GM21528 (cell line): ENCODE measurements around the gene CLEC1A.
"Not testable (repeated sequence)": the region's sequence is repeated elsewhere in the genome, so short reads cannot be mapped to it uniquely, and the experiment has no call there.

Experiments
- ATAC-seq: cut with Tn5 transposase; IDR thresholded peaks from one replicate; pipeline ENCODE4 v1.9.1; 2021; ENCODE audit warnings: mild to moderate bottlenecking, moderate library complexity; ENCODE audit not compliant: unreplicated experiment, low FRiP score

CLEC1A gene

GRCh38 chr12:10058387-10058786 is 40.4 kb downstream of the CLEC1A start:
- ATAC-seq: no peak

DNA sequence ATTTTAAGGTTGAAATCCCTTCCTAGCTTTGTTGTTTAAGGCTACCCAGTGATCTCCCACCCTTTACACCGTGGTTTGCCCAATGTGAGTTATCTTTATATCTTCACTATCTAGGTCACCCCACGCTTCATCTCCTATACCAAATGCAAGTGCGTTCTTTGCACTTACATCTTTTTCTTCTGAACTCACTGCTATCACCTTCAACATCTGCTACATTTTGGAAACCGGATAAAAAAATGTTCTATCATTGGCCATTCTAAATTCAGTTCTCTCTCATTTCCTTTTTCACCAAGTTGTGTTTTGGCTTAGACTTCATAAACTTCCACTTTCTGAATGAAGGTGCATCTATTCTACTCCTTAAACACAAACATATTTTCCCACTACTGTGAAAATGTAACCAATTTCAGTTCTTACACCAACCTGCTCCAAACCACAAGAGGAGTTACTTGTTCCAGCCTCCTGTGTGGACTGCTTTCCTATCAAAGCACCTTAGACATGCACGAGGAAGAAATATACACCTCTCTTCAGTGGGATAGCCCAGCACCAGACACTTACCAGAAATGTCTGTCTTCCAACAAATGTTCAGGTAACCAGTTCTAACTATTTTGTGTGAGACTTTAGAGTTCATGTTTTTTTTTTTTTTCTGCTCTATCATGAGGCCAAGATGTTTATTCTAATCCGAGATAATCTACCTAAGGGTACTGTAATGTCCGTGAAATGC is 46.4 kb downstream of the CLEC1A start:
- ATAC-seq: no peak

DNA sequence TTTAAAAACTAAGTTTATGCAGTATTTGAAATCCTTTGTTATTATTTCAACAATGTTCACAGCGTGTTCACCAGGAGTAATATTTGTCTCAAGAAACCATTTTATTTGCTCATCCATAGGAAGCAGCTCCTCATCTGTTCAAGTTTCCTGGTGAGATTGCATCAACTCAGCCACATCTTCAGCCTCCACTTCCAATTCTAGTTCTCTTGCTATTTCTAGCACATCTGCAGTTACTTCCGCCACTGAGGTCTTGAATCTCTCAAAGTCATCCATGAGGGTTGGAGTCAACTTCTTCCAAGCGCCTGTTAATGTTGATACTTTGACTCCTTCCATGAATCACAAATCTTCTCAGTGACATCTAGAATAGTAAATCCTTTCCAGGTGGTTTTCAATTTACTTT is 50.3 kb downstream of the CLEC1A start:
- no peak for ATAC-seq

DNA sequence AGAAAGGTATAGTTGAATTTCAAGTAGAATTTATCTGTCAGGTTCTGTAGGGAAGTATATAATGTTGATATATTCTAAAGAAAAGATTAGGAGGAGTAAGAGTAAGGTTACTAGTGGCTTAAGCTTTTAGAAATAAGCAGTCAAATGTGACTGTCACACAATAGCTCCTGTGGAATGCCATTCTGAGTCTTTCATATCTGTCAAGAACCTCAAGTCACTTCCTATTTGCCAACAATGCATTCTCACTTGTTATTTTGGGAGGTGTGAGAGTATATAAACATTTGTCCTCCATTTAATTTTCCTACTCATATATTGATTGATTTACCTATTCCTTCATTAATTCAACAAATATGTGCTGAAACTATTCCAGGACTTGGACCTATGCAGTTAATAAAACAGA is 56.6 kb downstream of the CLEC1A start:
- no peak for ATAC-seq

DNA sequence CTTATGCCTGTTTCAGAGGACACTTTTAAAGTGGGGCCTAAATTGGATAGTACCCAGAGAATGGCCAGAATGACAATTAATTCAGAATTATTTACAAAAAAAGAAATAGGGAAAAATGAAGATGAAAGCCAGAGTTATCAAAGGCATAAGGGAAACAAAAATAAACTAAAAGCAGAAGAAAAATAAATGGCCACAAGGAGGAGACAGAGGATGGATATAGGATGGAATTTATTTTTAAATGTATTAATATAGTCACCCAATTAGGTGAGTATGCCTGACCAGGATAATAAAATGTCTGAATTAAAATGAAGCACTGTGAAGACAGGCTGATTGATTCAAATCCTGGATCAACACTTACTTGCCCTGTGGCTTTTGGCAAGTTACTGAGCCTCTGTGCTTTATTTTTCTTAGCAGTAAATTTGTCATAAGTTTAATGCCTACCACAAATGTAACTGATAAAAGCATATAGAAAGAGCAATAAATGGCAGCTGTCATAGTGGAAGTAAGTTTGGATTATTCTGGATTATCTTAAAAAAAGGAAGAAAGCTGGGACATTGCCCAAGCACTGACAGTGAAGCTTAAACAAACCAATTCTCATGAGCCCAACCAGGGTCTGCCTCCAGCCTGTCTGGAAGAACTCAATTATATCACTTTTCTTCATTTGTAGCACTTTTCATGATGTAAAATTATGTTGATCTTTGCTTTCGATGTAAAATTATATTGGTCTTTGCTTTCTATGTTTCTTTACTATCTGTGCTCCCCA is 64.8 kb downstream of the CLEC1A start:
- no peak for ATAC-seq

- ATAC-seq: no peak
These were observed 67.0 kb downstream of the CLEC1A start for GRCh38 chr12:10031771-10032175.

DNA sequence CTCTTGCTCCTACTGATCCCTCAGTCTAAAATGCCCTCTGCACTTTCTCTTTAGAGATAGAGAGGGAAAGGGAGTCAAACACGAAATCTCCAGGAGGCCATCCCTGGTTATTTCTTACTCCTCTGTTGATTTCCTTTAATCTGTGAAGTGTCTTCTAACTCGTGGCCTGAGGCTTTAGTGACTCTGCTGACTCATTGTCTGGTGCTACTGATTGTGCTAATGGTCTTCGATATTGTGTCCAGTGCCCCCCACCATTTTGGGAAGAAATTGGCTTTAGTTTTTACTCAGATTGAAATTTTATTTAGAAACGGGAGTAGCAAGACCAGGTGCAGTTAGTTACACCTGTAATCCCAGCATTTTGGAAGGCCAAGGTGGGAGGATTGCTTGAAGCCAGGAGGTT is 67.5 kb downstream of the CLEC1A start:
- ATAC-seq: no peak

GRCh38 chr12:10030446-10030845 is 68.3 kb downstream of the CLEC1A start, which contains the start of gene CLEC9A:
TSS of gene CLEC9A (plus strand) at chr12:10030682. CDS start at chr12:10052688, 22,006 bp downstream.
- no peak for ATAC-seq

- ATAC-seq: no peak
These were observed 71.1 kb downstream of the CLEC1A start for GRCh38 chr12:10027721-10028120.

DNA sequence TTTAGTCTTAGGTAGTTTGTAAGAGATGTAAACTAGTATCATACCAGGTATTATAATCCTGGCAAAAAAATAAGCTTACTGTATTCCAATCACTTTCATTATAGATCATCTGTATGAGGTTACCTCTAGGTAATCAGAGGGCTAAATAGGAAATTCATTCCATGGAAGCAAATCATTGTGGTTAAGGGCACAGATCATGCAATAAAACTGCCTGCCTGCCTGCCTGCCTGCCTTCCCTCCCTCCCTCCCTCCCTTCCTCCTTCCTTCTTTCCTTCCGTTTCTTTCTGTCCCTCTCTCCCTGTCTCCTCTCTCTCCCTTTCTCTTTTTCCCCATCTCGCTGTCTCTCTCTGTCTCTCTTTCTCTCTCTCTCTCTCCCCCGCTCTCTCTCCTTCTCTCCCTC is 71.5 kb downstream of the CLEC1A start:
- no peak for ATAC-seq

- not testable (repeated sequence) for ATAC-seq
These were observed 72.1 kb downstream of the CLEC1A start for GRCh38 chr12:10026666-10027065.

DNA sequence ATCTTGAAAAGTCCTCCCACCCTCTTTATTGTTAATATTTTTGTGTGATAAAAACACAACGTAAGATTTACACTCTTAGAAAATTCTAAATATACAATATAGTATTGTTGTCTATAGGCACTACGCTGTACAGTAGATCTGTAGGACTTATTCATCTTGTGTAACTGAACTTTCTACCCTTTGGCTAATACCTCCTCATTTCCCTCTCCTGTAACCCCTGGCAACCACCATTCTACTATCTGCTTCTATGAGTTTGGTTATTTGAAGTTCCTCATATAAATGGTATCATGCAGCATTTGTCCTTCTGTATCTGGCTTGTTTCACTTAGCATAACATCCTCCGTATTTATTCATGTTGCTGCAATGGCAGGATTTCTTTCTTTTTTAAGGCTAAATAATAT is 73.5 kb downstream of the CLEC1A start:
- no peak for ATAC-seq

- no peak for ATAC-seq
These were observed 77.4 kb downstream of the CLEC1A start for GRCh38 chr12:10021342-10021741.
